Fibroblast of skin of scalp (primary cell): ENCODE results near the gene SCARF1.

Source experiments
- DNase-seq: peaks from one replicate; pipeline ENCODE4 v3.0.0-alpha.2; 2013

The SCARF1 gene

GRCh38 chr17:1648173-1648962 is 2.8 kb upstream of the SCARF1 start:
- peak; percentile 29 for DNase-seq

GRCh38 chr17:1647802-1648171 is 2.3 kb upstream of the SCARF1 start:
- no peak for DNase-seq

- DNase-seq, result no peak
Measured at GRCh38 chr17:1646199-1646875, 805 bp upstream of the SCARF1 start.

- DNase-seq, result peak; percentile 27
Measured at GRCh38 chr17:1644493-1645206, 882 bp downstream of the SCARF1 start.

- no peak for DNase-seq
Measured at GRCh38 chr17:1643999-1644492, 1.5 kb downstream of the SCARF1 start.

- DNase-seq, result no peak
Measured at GRCh38 chr17:1643293-1643998, 2.1 kb downstream of the SCARF1 start.

- DNase-seq, result no peak
Measured at GRCh38 chr17:1641065-1641403, 4.5 kb downstream of the SCARF1 start.

GRCh38 chr17:1640329-1641064 is 5.0 kb downstream of the SCARF1 start:
- DNase-seq, result no peak

GRCh38 chr17:1639549-1640180 is 5.9 kb downstream of the SCARF1 start:
- no peak for DNase-seq

- no peak for DNase-seq
Measured at GRCh38 chr17:1638624-1639300, 6.8 kb downstream of the SCARF1 start.

GRCh38 chr17:1638171-1638590 is 7.4 kb downstream of the SCARF1 start:
- DNase-seq, result no peak

GRCh38 chr17:1636732-1637285 is 8.7 kb downstream of the SCARF1 start:
- DNase-seq, result no peak

- DNase-seq, result no peak
Measured at GRCh38 chr17:1635675-1636465, 9.7 kb downstream of the SCARF1 start.

- no peak for DNase-seq
Measured at GRCh38 chr17:1634841-1635650, 10.5 kb downstream of the SCARF1 start.

- peak; percentile 15 for DNase-seq
Measured at GRCh38 chr17:1630662-1631061, 14.9 kb downstream of the SCARF1 start.

GRCh38 chr17:1629504-1630310 is 15.8 kb downstream of the SCARF1 start:
- peak; percentile 33 for DNase-seq

- DNase-seq, result peak; percentile 94
Measured at GRCh38 chr17:1628856-1629503, 16.6 kb downstream of the SCARF1 start.
